Erythroblast (primary cell): ENCODE data around the gene AGRP.

Source experiments
- GATA1 ChIP-seq: IDR thresholded peaks from 2 replicates; pipeline ENCODE4 v1.6.1; 2011; ENCODE audit warnings: low read depth, mild to moderate bottlenecking, control low read depth, low read length, moderate library complexity
- POLR2A ChIP-seq: IDR thresholded peaks from 2 replicates; pipeline ENCODE4 v1.6.1; 2011; ENCODE audit warnings: mild to moderate bottlenecking, low read length

DNA sequence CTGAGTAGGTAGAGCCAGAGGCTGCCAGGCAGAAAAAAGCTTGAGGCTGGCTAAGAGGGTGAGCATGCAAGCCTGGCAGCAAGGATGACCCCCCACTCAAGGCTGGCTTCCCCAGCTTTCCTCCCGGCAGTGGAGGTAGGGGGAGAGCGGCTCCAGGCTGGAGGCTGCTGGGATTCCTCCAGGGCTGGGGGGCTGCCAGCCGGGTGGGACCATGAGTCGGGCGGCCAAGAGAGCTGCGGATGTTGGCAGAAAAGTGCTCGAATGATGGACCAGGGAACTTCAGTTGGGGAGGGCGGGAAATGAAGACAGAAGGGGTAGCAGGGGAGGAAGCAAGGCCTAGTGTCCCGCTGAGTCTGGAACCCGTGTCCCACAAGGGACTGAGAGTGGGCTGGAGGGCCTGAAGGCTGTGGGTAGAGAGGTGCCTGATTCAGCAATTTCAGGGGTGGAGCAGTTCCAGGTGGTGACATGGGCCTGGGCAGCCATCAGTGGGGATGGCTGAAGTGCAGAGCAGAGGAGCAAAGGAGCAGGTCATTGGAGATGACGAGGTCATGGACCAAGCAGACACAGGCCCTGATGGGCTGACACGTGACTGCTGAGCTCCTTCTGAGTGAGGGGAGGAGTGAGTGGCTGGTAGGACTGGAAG is 32.2 kb downstream of the AGRP start:
- TF ChIP-seq POLR2A (no peak), GATA1 (no peak)
